Ishikawa (cell line): ENCODE results near the gene OR6J1.

Source experiments
- CEBPB ChIP-seq: IDR thresholded peaks from 2 replicates; pipeline ENCODE4 v1.6.1; 2012
- CREB1 ChIP-seq: IDR thresholded peaks from 2 replicates; pipeline ENCODE4 v1.6.1; 2012; ENCODE audit warnings: low read depth
- EGR1 ChIP-seq: IDR thresholded peaks from 2 replicates; pipeline ENCODE4 v1.6.1; 2012
- EP300 ChIP-seq: IDR thresholded peaks from 2 replicates; pipeline ENCODE4 v1.6.1; 2012; ENCODE audit warnings: borderline replicate concordance
- FOXM1 ChIP-seq: IDR thresholded peaks from 2 replicates; pipeline ENCODE4 v1.6.1; 2012; ENCODE audit warnings: low read depth, borderline replicate concordance
- MAX ChIP-seq: IDR thresholded peaks from 2 replicates; pipeline ENCODE4 v1.6.1; 2012
- NFIC ChIP-seq: IDR thresholded peaks from 2 replicates; pipeline ENCODE4 v1.6.1; 2012
- REST ChIP-seq: IDR thresholded peaks from 2 replicates; pipeline ENCODE4 v1.6.1; 2012; ENCODE audit warnings: low read depth, mild to moderate bottlenecking
- TAF1 ChIP-seq: IDR thresholded peaks from 2 replicates; pipeline ENCODE4 v1.6.1; 2012; ENCODE audit warnings: low read depth, mild to moderate bottlenecking
- YY1 ChIP-seq: IDR thresholded peaks from 2 replicates; pipeline ENCODE4 v1.6.1; 2012; ENCODE audit warnings: low read depth
- ZBTB7A ChIP-seq: IDR thresholded peaks from 2 replicates; pipeline ENCODE4 v1.6.1; 2012; ENCODE audit warnings: low read depth

- TF ChIP-seq NFIC, result no peak
- no peak for TF ChIP-seq TAF1
- no peak for TF ChIP-seq REST
- no peak for TF ChIP-seq YY1
- no peak for TF ChIP-seq EP300
- no peak for TF ChIP-seq FOXM1
- no peak for TF ChIP-seq CREB1
- no peak for TF ChIP-seq CEBPB
- no peak for TF ChIP-seq MAX
- no peak for TF ChIP-seq ZBTB7A
- no peak for TF ChIP-seq EGR1
Measured at GRCh38 chr14:22593189-22593588, 51.0 kb downstream of the OR6J1 start.
